Coronary artery (tissue), 2 donors: Measurements from ENCODE around the gene LYPD1.
A peak's percentile ranks its signal among the peaks of the same experiment; 100 is the strongest.
"Not testable (repeated sequence)": the region's sequence is repeated elsewhere in the genome, so short reads cannot be mapped to it uniquely, and the experiment has no call there.

Experiments used
- DNase-seq: peaks from one replicate; pipeline ENCODE4 v3.0.0-alpha.2; 2017; ENCODE audit warnings: low spot score
- H3K27ac ChIP-seq, 2 donors: fragments of 200-600 bp; sonication (generic); one replicate each; pipeline ENCODE4 v1.5.1; 2016 to 2019
- H3K4me3 ChIP-seq: fragments of 200-600 bp; sonication (generic); 2 replicates; pipeline ENCODE4 v1.5.1; 2016; ENCODE audit warnings: mild to moderate bottlenecking, moderate library complexity
- TF ChIP-seq, protein P1 (sequence below): fragments of 200-600 bp; sonication (generic); IDR thresholded peaks from one replicate; pipeline ENCODE4 v1.5.1; 2019; ENCODE audit warnings: antibody characterized with exemption

Gene LYPD1, protein sequence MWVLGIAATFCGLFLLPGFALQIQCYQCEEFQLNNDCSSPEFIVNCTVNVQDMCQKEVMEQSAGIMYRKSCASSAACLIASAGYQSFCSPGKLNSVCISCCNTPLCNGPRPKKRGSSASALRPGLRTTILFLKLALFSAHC

DNA sequence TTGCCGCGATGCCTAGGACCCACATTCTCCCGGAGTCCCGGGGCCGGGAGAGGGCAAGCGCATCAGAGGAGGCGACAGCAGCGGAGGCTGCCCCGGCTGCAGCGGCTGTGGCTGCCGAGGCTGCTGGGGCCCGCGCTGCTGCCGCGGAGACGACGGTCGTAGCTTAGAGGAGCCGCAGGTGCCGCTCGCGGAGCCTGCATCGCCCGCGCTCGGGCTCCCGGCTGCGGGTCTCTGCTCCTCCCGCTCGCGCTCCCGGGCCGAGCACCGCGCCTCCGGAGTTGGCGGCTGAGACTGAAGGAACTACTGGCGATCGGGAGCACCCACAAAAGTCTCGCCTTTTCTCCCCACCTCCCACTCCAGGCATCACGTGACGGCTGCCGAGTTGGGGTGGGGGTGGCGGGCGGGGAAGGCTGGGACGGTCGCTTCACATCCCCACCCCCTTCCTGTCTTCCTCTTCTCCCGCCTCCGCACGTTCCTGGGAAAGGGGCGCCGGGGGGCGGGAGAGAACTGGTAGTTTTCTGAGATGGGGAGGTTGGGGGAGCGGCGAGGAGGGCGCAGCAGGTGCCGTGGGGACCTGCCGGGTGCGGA lies at the start of gene LYPD1:
LYPD1 (minus strand) TSS at position 298 of the 588 bp plus-strand sequence; CDS start at position 25, 273 bp downstream.
- Histone ChIP-seq H3K4me3 (peak within 1 kb of the TSS; percentile 67), H3K27ac (no peak within 1 kb of the TSS)
- TF ChIP-seq, protein P1, sequence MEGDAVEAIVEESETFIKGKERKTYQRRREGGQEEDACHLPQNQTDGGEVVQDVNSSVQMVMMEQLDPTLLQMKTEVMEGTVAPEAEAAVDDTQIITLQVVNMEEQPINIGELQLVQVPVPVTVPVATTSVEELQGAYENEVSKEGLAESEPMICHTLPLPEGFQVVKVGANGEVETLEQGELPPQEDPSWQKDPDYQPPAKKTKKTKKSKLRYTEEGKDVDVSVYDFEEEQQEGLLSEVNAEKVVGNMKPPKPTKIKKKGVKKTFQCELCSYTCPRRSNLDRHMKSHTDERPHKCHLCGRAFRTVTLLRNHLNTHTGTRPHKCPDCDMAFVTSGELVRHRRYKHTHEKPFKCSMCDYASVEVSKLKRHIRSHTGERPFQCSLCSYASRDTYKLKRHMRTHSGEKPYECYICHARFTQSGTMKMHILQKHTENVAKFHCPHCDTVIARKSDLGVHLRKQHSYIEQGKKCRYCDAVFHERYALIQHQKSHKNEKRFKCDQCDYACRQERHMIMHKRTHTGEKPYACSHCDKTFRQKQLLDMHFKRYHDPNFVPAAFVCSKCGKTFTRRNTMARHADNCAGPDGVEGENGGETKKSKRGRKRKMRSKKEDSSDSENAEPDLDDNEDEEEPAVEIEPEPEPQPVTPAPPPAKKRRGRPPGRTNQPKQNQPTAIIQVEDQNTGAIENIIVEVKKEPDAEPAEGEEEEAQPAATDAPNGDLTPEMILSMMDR = no peak
- DNase-seq = no peak

DNA sequence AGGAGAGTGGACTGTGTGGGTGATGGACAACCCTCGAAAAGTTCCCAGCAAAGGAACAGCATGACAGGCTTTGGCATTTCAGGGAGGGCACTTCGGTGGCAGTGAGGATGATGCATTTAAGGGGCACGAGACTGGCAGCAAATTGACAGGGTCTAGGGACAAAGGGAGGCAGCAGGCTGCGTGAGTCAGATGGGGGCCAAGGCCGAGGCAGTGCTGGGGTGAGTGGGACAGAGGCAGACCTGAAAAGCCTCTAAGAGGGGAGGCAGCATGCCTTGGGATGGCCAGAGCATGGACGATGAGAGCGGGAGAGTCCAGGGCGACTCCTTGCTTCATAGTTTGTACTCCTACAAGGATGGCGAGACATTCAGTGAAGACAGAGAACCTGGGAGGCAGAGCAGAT lies 49.5 kb upstream of the LYPD1 start:
- TF ChIP-seq, protein P1 = no peak
- DNase-seq = no peak
- Histone ChIP-seq H3K27ac (no peak overlapping the region), H3K4me3 (no peak overlapping the region)

DNA sequence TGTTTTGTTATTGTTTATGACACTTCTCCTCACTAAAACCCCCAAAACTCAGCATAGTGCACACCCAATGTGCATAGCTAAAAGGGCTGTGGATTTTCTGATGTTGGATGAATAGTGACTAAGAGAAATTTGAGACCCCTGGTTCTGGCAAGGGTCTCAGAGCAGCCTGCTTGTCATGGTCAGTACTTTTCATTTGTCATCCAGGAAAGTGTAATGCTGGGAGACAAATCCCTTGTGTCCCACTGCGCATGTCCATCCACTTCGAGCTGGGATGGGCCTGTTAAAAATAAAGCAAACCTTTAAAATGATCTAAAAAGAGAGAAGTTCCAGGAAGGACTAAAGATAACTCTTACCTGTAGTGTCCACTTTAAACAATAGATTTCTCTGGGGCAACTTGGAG lies 46.9 kb upstream of the LYPD1 start:
- no peak for DNase-seq
- TF ChIP-seq, protein P1 = no peak
- Histone ChIP-seq H3K4me3 (no peak overlapping the region), H3K27ac (no peak overlapping the region)

DNA sequence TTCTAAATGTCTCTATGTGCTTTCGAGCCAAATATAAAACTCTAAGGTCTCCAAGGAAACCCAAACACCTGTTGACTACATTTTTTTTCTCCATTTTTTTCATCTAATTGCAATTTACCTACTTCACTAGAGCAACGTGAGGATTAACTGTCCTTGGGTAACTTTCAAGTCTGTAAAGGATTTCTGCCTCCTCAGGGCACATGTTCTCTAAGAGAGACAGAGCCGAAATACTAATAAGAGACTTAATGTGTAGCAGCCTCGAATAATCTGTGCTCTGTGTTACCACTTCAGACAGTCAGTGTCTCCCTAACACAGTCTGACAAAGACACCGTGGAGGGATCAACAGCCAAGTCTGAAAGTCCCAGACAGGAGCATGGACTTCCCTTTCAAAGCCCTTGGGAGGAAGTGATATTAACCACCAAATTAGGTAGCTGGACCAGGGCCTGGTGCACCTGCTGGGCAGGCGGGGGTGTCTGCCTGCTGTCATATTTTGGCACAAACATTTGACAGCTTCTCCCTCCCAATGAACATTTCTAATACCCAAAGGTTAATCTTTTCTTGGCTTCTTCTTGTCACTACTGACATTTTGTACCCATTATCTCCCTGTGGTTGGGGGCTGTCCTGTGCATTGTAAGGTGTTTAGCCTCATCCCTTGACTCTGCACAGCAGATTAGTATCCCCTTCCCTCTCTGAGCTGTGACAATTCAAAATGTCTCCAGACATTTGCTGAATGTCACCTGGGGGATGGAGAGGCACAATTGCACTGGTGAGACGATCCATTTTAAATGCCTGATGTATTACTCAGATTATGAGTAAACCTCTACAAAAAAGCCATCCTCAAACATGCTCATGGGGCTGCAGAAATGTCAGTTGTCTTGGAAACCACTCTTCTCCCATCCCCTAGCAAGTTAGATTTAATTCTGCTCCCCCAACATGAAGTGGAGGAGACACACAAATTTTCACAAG lies 45.7 kb upstream of the LYPD1 start:
- Histone ChIP-seq H3K27ac (no peak overlapping the region), H3K4me3 (no peak overlapping the region)
- no peak for DNase-seq
- TF ChIP-seq, protein P1 = no peak

DNA sequence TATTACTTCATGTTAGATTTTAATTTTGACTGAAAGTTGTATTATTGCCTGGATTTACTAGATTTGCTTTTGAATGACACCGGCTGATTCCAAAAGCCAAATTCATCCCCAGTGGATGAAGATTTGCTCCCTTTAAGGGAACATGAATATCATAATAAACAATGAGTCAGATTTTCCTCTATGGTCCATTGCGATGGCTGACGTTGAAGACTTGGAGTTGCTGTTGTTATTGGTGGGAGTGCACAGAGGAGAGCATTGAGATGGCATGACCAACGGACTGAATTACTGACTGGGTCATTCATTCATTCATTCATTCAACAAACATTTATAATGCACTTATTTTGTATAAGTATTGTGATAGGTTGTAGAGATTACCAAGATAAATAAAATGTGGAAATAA lies 33.4 kb upstream of the LYPD1 start:
- Histone ChIP-seq H3K27ac (no peak overlapping the region), H3K4me3 (no peak overlapping the region)
- no peak for DNase-seq
- TF ChIP-seq, protein P1 = no peak

DNA sequence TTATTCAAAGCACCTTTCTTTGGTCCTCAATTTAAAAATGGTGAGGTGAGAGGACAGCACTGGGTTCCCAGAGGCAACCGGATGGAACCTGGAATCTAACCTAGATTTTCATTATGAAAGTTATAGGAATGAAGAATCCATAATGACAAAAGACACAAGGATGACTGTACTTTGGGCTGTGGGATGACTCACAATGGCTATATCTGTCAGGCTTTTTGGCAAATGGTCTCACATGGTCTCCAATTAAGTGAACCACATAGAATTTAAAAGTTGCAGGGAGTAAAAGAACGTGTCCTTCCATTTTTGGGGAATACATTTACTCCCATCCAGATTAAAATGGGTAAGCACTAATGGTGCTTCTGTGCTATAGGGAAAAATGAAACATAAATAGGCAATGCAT lies 31.8 kb upstream of the LYPD1 start:
- no peak overlapping the region for H3K27ac ChIP-seq
- no peak overlapping the region for H3K4me3 ChIP-seq
- DNase-seq = no peak
- TF ChIP-seq, protein P1 = no peak

DNA sequence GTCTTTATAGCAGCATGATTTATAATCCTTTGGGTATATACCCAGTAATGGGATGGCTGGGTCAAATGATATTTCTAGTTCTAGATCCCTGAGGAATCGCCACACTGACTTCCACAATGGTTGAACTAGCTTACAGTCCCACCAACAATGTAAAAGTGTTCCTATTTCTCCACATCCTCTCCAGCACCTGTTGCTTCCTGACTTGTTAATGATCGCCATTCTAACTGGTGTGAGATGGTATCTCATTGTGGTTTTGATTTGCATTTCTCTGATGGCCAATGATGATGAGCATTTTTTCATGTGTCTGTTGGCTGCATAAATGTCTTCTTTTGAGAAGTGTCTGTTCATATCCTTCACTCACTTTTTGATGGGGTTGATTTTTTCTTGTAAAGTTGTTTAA lies 29.8 kb upstream of the LYPD1 start:
- H3K27ac ChIP-seq, DNase-seq, H3K4me3 ChIP-seq: not testable (repeated sequence)

DNA sequence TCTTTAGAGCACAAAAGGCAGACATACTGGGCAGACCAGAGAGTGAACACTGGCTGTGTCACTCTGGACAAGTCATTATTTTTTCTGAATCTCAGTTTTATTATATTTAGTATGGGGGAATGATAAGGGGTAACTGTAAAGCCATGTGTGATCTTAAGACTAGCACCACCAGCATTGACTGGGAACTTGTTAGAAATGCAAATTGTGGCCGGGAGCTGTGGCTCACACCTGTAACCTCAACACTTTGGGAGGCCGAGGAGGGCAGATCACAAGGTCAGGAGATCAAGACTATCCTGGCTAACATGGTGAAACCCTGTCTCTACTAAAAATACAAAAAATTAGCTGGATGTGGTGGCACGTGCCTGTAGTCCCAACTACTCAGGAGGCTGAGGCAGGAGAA lies 28.3 kb upstream of the LYPD1 start:
- not testable (repeated sequence) for H3K27ac ChIP-seq, DNase-seq, H3K4me3 ChIP-seq
